GM12872 (cell line): Measurements from ENCODE around the gene ZBTB39.

Experiments used
- CTCF ChIP-seq: IDR thresholded peaks from 3 replicates; pipeline ENCODE4 v1.5.1; 2011; ENCODE audit warnings: low read depth, mild to moderate bottlenecking, low read length, moderate library complexity; ENCODE audit not compliant: insufficient read depth

Gene ZBTB39

GRCh38 chr12:56953314-56953713 lies 53.0 kb downstream of the ZBTB39 start:
- TF ChIP-seq CTCF: no peak

- no peak for TF ChIP-seq CTCF
Measured at GRCh38 chr12:56951582-56952339, 54.6 kb downstream of the ZBTB39 start.

- no peak for TF ChIP-seq CTCF
Measured at GRCh38 chr12:56948881-56949280, 57.5 kb downstream of the ZBTB39 start.
